GM21576 (cell line): ENCODE measurements around the gene PRAMEF6.
"Not testable (repeated sequence)": the region's sequence is repeated elsewhere in the genome, so short reads cannot be mapped to it uniquely, and the experiment has no call there.

Experiments
- ATAC-seq: cut with Tn5 transposase; IDR thresholded peaks from one replicate; pipeline ENCODE4 v1.9.1; 2021; ENCODE audit warnings: mild to moderate bottlenecking, moderate library complexity; ENCODE audit not compliant: unreplicated experiment

The PRAMEF6 gene

GRCh38 chr1:12947480-12947879, at the start of gene PRAMEF6:
TSS of gene PRAMEF6 (minus strand) at chr1:12947580. CDS start at chr1:12942518, 5,062 bp downstream.
- not testable (repeated sequence) for ATAC-seq

- not testable (repeated sequence) for ATAC-seq
Measured at GRCh38 chr1:12924368-12924767, 23.0 kb downstream of the PRAMEF6 start.

GRCh38 chr1:12921749-12922148, 25.6 kb downstream of the PRAMEF6 start:
- ATAC-seq, result not testable (repeated sequence)

- not testable (repeated sequence) for ATAC-seq
Measured at GRCh38 chr1:12916310-12916709, 31.1 kb downstream of the PRAMEF6 start, which contains the start of gene PRAMEF7. TSS of gene PRAMEF7 (plus strand) at chr1:12916610. CDS start at chr1:12917693, 1,083 bp downstream.

- not testable (repeated sequence) for ATAC-seq
Measured at GRCh38 chr1:12903793-12904572, 43.4 kb downstream of the PRAMEF6 start.

GRCh38 chr1:12899186-12899585, 48.2 kb downstream of the PRAMEF6 start:
- not testable (repeated sequence) for ATAC-seq

- not testable (repeated sequence) for ATAC-seq
Measured at GRCh38 chr1:12898170-12898569, 49.2 kb downstream of the PRAMEF6 start, which contains the start of gene PRAMEF10. TSS of gene PRAMEF10 (minus strand) at chr1:12898270. CDS start at chr1:12895847, 2,423 bp downstream.
